Heart right ventricle (tissue), 16 donors: ENCODE measurements around the gene SYNGR4. TPM values are rescaled to one million over a fixed set of nuclear protein-coding genes. Genes with fewer than 3 reads are reported as not detected.

ENCODE experiments used
- ATAC-seq, 8 donors: fragments of 200-7000 bp; cut with Tn5 transposase; one replicate each; pipeline ENCODE4 v1.9.1; 2020; ENCODE audit warnings: mild to moderate bottlenecking in 8 of 8, moderate library complexity in 8 of 8, moderate number of reproducible peaks in 1 of 8
- DNase-seq, 2 donors: peaks; one replicate each; pipeline ENCODE4 v3.0.0-alpha.2; 2020
- H3K27ac ChIP-seq, 10 donors: fragments of 200-600 bp; sonication (generic) in 2 of 10; one replicate each; pipeline versions ENCODE4 v1.5.0 to v1.8.0; 2020 to 2022; ENCODE audit warnings: mild to moderate bottlenecking in 3 of 10
- H3K27me3 ChIP-seq, 7 donors: fragments of 200-600 bp; one replicate each; pipeline ENCODE4 v1.8.0; 2021 to 2022; ENCODE audit warnings: mild to moderate bottlenecking in 2 of 7
- H3K36me3 ChIP-seq, 9 donors: fragments of 200-600 bp; sonication (generic) in 1 of 9; one replicate each; pipeline versions ENCODE4 v1.5.0 to v1.8.0; 2020 to 2022; ENCODE audit warnings: mild to moderate bottlenecking in 2 of 9
- H3K4me1 ChIP-seq, 9 donors: fragments of 200-600 bp; sonication (generic) in 1 of 9; one replicate each; pipeline versions ENCODE4 v1.5.0 to v1.8.0; 2020 to 2022; ENCODE audit warnings: mild to moderate bottlenecking in 4 of 9
- H3K4me3 ChIP-seq, 10 donors: fragments of 200-600 bp; sonication (generic) in 2 of 10; one replicate each; pipeline versions ENCODE4 v1.5.0 to v1.8.0; 2020 to 2022; ENCODE audit warnings: mild to moderate bottlenecking in 7 of 10, moderate library complexity in 2 of 10
- H3K9me3 ChIP-seq, 11 donors: fragments of 200-600 bp in 10 of 11; sonication (generic) in 2 of 11; one replicate each; pipeline versions ENCODE4 v1.5.0 to v1.8.0; 2013 to 2022; ENCODE audit warnings: mild to moderate bottlenecking in 2 of 11, control low read depth in 1 of 11, moderate library complexity in 1 of 11
- CTCF ChIP-seq, 9 donors: fragments of 200-600 bp; sonication (generic) in 2 of 9; IDR thresholded peaks; one replicate each; pipeline versions ENCODE4 v1.5.0 to v1.8.0; 2021 to 2022; ENCODE audit warnings: antibody characterized with exemption in 9 of 9, mild to moderate bottlenecking in 5 of 9, moderate library complexity in 1 of 9
- WGBS, 2 donors: extraction: QIAGEN DNeasy Blood & Tissue Kit; methylation state at CpG; one replicate each; pipeline ENCODE4 v1.1.7; 2013; ENCODE audit warnings: inconsistent platforms in 1 of 2; 5-methylcytosine and 5-hydroxymethylcytosine counted together
- intact Hi-C, 10 donors: fragments of 100-400 bp; cut with DNase I; formaldehyde crosslinking; loops; one replicate each; pipeline versions ENCODE4 v1.11.1 to v1.14.2; 2022
- polyA plus RNA-seq, 2 donors: library from polyadenylated mRNA; stranded (reverse); fragments of 200-250 nt; gene quantifications; one replicate each; pipeline ENCODE4 v1.2.3, GENCODE V29; 2013
- total RNA-seq, 10 donors: library from RNA; stranded (reverse); fragmentation: NEBNext Ultra II Directional in 3 of 10; extraction: Animal tissue kit (Norgen Biotek cat#: 25700) in 3 of 10; gene quantifications; one replicate each; pipeline versions ENCODE4 v1.2.1 to v1.2.4, GENCODE V29; 2021 to 2023
- donor health status: Arrhythmogenic right ventricular cardiomyopathy.
- donor health status: ischemic (EF 13 %, LVEDD 7.1; RV severe dilation, severe dysfunction).
- donor health status: healthy with polysubstance abuse.
- donor health status: DM: no; HTN: yes; CAD: no.
- donor health status: DM: no; HTN: no; CAD: no.
- donor health status: ischemic (EF 25% LVEDD 6.9; RV normal size, moderate dysfunction).
- donor health status: ischemic (EF 25% LVEDD 5.7; RV mildly dilated, moderate dysfunction).
- donor health status: healthy.
- donor health status: DM: yes; HTN: yes; CAD: no.
- donor health status: Ischemic cardiomyopathy.
- donor health status: ischemic (EF 35%, LVEDD 5.7; RV mildly dilated, moderate dysfunction).
- donor health status: nonischemic (EF 11% LVEDD 7.7; RV severe dilation, severe dysfunction).
- donor health status: DM: yes; HTN: yes; CAD: no.
- donor health status: PGD.
- donor health status: ischemic (EF 29% LVEDD 5.4; RV normal size, mild dysfunction).
- donor health status: nonischemic (EF 23%, LVEDD 6.1; RV moderate dilation, normal function).

Gene SYNGR4
- total and polyA plus RNA-seq, 12 donors: not detected

GRCh38 chr19:48396016-48396823 is 32.1 kb downstream of the SYNGR4 start:
- ATAC-seq (no peak), DNase-seq (no peak)
- Histone ChIP-seq H3K27me3 (peaks cover 25 to 70% (median 59%) of the 10 kb centered on the region in 7 donors), H3K4me3 (no peak overlapping the region), H3K4me1 (peaks cover 0 to 42% (median 19%) of the 10 kb centered on the region in 9 donors), H3K9me3 (no peaks in the 10 kb centered on the region), H3K36me3 (no peaks in the 10 kb centered on the region), H3K27ac (no peak overlapping the region)
- 45 to 53% methylated on average over 24 of the region's 24 CpGs for WGBS, 2 donors
- intact Hi-C loops: no loop called here
- no peak for TF ChIP-seq CTCF (IDR thresholded peaks at IDR 0.05)

DNA sequence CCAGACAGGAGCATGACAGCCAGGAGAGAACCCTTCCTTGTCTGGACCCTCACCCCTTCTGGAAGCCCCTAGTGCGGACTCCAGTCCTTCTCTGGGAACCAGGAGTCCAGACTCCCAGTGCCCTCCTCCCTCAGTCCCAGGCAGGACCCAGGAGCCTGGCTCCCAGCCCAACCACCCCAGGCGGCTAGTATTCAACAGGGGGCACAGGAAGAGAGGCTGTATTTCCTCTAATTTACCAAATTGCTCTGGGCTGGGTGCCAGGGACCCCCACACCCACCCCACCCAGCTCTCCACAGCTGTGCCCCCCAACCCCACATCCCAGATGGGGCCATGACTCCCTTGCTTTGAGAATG is 32.6 kb downstream of the SYNGR4 start:
- TF ChIP-seq CTCF (IDR thresholded peaks at IDR 0.05): no peak
- Histone ChIP-seq H3K27me3 (peaks cover 25 to 70% (median 59%) of the 10 kb centered on the region in 7 donors), H3K36me3 (no peaks in the 10 kb centered on the region), H3K4me3 (no peak overlapping the region), H3K9me3 (no peaks in the 10 kb centered on the region), H3K4me1 (peaks cover 0 to 42% (median 18%) of the 10 kb centered on the region in 9 donors), H3K27ac (no peak overlapping the region)
- intact Hi-C loops: no loop called here
- ATAC-seq: no peak
- no peak for DNase-seq
- WGBS, 2 donors: 46 to 66% methylated on average over 2 of the region's 2 CpGs

DNA sequence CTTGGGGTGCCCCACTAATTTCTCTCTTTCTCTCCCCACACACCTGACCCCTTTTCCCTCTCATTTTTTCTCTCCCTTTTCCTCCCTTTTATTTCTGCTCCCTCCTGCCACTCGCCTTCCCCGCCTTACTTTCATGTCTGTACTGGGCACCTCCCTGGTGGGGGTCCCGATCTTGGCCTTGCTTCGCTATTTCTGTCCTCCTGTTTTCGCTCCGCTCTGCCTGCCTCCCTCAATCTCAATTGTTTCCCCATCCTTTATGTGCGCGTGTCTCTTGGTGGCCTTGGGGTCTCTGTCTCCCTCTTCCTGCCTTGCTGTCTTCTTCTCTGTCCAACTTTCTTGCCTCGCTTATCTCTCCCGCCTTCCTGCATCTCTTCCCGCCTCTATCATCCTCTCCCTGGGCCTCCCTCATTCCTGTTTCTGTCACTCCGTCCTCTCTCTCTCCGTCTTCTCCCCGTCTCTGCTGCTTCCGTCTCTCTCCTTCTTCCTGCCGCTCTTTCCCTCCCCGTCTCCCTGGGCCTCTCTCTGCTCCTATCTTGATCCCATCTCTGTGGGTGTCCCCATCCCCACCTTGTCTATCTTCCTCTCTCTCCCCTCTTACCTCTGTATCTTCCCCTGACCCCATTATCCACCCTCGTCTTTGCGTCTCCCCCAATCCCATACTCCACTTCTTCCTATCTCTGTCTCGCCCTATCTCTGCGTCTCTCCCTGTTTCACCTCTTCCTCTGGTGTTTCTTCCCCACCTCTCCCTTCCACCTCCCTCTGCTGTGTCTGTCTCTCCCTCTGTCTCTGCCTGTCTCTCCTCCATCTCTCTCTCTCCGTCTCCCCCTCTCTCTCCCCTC is 33.3 kb downstream of the SYNGR4 start:
- peak overlapping the region in 2 of 10 donors; percentile 50 to 68 for H3K27ac ChIP-seq
- WGBS, 2 donors: 24 to 26% methylated on average over 22 of the region's 22 CpGs
- TF ChIP-seq CTCF (IDR thresholded peaks at IDR 0.05): no peak
- no peak for ATAC-seq
- no peak for DNase-seq
- peaks cover 0 to 42% (median 18%) of the 10 kb centered on the region in 9 donors for H3K4me1 ChIP-seq
- no peaks in the 10 kb centered on the region for H3K9me3 ChIP-seq
- H3K36me3 ChIP-seq: no peaks in the 10 kb centered on the region
- H3K4me3 ChIP-seq: peak overlapping the region in 9 of 10 donors; percentile 10 to 48 (median 41)
- intact Hi-C loops: no loop called here
- peaks cover 25 to 68% (median 56%) of the 10 kb centered on the region in 7 donors for H3K27me3 ChIP-seq

GRCh38 chr19:48398102-48398374 is 33.9 kb downstream of the SYNGR4 start:
- intact Hi-C loops: no loop called here
- peaks cover 0 to 42% (median 18%) of the 10 kb centered on the region in 9 donors for H3K4me1 ChIP-seq
- peak overlapping the region in 9 of 10 donors; percentile 10 to 48 (median 41) for H3K4me3 ChIP-seq
- H3K27me3 ChIP-seq: peaks cover 25 to 63% (median 51%) of the 10 kb centered on the region in 7 donors
- 1 to 2% methylated on average over 17 of the region's 17 CpGs for WGBS, 2 donors
- no peaks in the 10 kb centered on the region for H3K36me3 ChIP-seq
- no peaks in the 10 kb centered on the region for H3K9me3 ChIP-seq
- ATAC-seq: no peak
- peak overlapping the region in 2 of 10 donors; percentile 50 to 68 for H3K27ac ChIP-seq
- no peak for DNase-seq
- TF ChIP-seq CTCF (IDR thresholded peaks at IDR 0.05): no peak
